ENCODE results near the gene ILDR1. TPM values are rescaled to one million over a fixed set of nuclear protein-coding genes. Genes with fewer than 3 reads are reported as not detected.

The ILDR1 gene
- total RNA-seq, 2 experiments from 2014 or later, result 1.1 to 2.5 TPM

DNA sequence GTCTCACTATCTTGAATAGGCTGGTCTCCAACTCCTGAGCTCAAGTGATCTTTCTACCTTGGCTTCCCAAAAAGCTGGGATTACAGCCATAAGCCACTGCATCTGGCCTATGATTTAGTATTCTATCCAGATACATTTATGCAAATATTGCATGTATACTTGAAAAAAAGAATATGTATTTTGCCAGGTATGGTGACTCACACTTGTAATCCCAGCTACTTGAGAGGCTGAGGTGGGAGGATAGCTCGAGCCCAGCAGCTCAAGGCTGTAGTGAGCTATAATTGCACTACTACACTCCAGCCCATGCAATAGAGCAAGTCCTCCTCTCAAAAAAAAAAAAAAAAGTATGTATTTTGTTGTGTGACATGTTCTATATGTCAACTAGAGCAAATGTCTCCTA, 73.4 kb downstream of the ILDR1 start:
- no peaks in the 10 kb centered on the region for H3K4me1 ChIP-seq (ENCODE audit: insufficient read depth, low read length, poor library complexity, severe bottlenecking)
- H3K27ac ChIP-seq (ENCODE audit: low read depth, low read length, poor library complexity, severe bottlenecking), result no peak overlapping the region
- no peaks in the 10 kb centered on the region for H3K9me2 ChIP-seq (ENCODE audit: insufficient read depth, low read length)
- no peak overlapping the region for H2AFZ ChIP-seq (ENCODE audit: low read length)
- H3K4me2 ChIP-seq (ENCODE audit: low read length), result no peak overlapping the region
- H4K20me1 ChIP-seq (ENCODE audit: insufficient read depth, low read length), result no peaks in the 10 kb centered on the region
- CTCF ChIA-PET (ENCODE audit: unreplicated experiment), result no interaction called here
- H3K4me3 ChIP-seq (ENCODE audit: low read depth, low read length, poor library complexity, severe bottlenecking), result no peak overlapping the region
- H3K79me2 ChIP-seq (ENCODE audit: insufficient read depth, low read depth, low read length), result no peaks in the 10 kb centered on the region
- TF ChIP-seq EZH2phosphoT487 (IDR thresholded peaks at IDR 0.05; ENCODE audit: borderline replicate concordance, low read depth, low read length), result no peak
- TF ChIP-seq, protein P1, sequence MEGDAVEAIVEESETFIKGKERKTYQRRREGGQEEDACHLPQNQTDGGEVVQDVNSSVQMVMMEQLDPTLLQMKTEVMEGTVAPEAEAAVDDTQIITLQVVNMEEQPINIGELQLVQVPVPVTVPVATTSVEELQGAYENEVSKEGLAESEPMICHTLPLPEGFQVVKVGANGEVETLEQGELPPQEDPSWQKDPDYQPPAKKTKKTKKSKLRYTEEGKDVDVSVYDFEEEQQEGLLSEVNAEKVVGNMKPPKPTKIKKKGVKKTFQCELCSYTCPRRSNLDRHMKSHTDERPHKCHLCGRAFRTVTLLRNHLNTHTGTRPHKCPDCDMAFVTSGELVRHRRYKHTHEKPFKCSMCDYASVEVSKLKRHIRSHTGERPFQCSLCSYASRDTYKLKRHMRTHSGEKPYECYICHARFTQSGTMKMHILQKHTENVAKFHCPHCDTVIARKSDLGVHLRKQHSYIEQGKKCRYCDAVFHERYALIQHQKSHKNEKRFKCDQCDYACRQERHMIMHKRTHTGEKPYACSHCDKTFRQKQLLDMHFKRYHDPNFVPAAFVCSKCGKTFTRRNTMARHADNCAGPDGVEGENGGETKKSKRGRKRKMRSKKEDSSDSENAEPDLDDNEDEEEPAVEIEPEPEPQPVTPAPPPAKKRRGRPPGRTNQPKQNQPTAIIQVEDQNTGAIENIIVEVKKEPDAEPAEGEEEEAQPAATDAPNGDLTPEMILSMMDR (conservative IDR thresholded peaks at IDR 0.05; ENCODE audit: low read length), result no peak
- H3K9me3 ChIP-seq (ENCODE audit: low read length), result peaks cover 12% of the 10 kb centered on the region; the same call in 1 of the 2 replicates
- no TSS peak for BruUV-seq (replicated peaks)
- POLR2A ChIA-PET, result interaction anchor here (0.7 to 0.9 kb wide), 3 partner anchors 27 to 259 kb away, joined by 3 to 5 read pairs (median 4); no protein-coding TSS in a partner anchor
- no peak for DNase-seq (ENCODE audit: low spot score)
- intact Hi-C loops (cut with micrococcal nuclease; ENCODE audit: unreplicated experiment), result no loop called here
- H3K36me3 ChIP-seq (ENCODE audit: insufficient read depth, low read length), result peaks cover 50% of the 10 kb centered on the region

DNA sequence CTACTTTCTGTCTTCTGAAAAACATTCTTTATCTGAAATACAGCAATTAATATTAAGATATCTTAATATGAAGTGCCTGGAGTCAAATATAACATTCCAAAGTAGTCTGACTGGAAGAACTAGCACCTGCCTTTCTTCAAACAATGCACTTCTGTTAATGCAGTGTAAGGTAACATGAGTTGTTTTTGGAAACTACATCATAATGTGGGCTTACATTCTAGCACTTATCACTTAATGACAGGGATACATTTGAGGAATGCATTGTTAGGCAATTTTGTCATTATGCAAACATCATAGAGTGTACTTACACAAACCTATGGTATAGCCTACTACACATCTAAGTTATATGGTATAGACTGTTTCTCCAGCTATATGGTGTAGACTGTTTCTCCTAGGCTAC, 78.6 kb downstream of the ILDR1 start:
- Histone ChIP-seq H3K9me3 (ENCODE audit: low read length) (no peaks in the 10 kb centered on the region), H2AFZ (ENCODE audit: low read length) (no peak overlapping the region), H3K4me2 (ENCODE audit: low read length) (no peak overlapping the region), H3K9me2 (ENCODE audit: insufficient read depth, low read length) (no peaks in the 10 kb centered on the region), H3K4me3 (ENCODE audit: low read depth, low read length, poor library complexity, severe bottlenecking) (no peak overlapping the region), H3K4me1 (ENCODE audit: insufficient read depth, low read length, poor library complexity, severe bottlenecking) (no peaks in the 10 kb centered on the region), H4K20me1 (ENCODE audit: insufficient read depth, low read length) (no peaks in the 10 kb centered on the region), H3K27ac (ENCODE audit: low read depth, low read length, poor library complexity, severe bottlenecking) (no peak overlapping the region), H3K79me2 (ENCODE audit: insufficient read depth, low read depth, low read length) (no peaks in the 10 kb centered on the region), H3K36me3 (ENCODE audit: insufficient read depth, low read length) (peaks cover 66% of the 10 kb centered on the region)
- TF ChIP-seq EZH2phosphoT487 (IDR thresholded peaks at IDR 0.05; ENCODE audit: borderline replicate concordance, low read depth, low read length), result no peak
- TF ChIP-seq, protein P1 (conservative IDR thresholded peaks at IDR 0.05; ENCODE audit: low read length), result no peak
- BruUV-seq (replicated peaks), result no TSS peak
- ChIA-PET CTCF (ENCODE audit: unreplicated experiment) (no interaction called here), POLR2A (no interaction called here)
- no peak for DNase-seq (ENCODE audit: low spot score)
- intact Hi-C loops (cut with micrococcal nuclease; ENCODE audit: unreplicated experiment), result no loop called here

DNA sequence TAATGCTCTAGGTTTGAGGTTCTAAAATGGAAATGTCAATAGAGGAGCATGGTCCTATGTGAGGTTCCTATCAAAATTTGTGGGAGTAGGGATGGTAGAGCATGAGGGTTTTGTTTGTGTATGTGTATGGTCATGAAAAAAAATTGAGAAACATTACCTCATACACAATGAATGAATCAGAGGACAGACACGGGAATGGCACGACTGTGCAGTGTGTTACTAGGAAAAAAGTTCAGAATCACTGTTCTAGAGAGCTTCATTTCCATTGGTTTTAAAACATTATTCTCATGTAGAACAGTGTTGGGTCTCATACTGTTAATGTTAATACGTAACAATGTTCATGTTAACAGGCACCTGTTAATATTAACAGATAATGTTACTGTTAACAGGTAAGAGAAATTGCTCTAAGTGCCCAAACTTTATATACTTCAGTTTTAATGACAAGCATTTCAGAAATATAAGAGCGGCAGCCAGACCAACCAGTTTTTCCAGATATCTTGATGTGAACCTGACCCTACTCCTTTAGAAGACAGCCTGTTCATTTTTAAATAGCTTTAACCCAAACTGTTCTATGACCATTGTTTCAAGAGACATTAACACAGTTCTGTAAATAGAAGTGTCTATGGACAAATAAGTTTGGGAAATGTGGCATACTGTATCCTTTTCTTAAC, 79.8 kb downstream of the ILDR1 start:
- Histone ChIP-seq H3K27ac (ENCODE audit: low read depth, low read length, poor library complexity, severe bottlenecking) (no peak overlapping the region), H3K36me3 (ENCODE audit: insufficient read depth, low read length) (peaks cover 66% of the 10 kb centered on the region), H3K4me1 (ENCODE audit: insufficient read depth, low read length, poor library complexity, severe bottlenecking) (no peaks in the 10 kb centered on the region), H3K9me2 (ENCODE audit: insufficient read depth, low read length) (no peaks in the 10 kb centered on the region), H4K20me1 (ENCODE audit: insufficient read depth, low read length) (no peaks in the 10 kb centered on the region), H3K79me2 (ENCODE audit: insufficient read depth, low read depth, low read length) (no peaks in the 10 kb centered on the region), H3K4me2 (ENCODE audit: low read length) (no peak overlapping the region), H3K4me3 (ENCODE audit: low read depth, low read length, poor library complexity, severe bottlenecking) (no peak overlapping the region), H2AFZ (ENCODE audit: low read length) (no peak overlapping the region), H3K9me3 (ENCODE audit: low read length) (no peaks in the 10 kb centered on the region)
- POLR2A ChIA-PET, result no interaction called here
- CTCF ChIA-PET (ENCODE audit: unreplicated experiment), result no interaction called here
- intact Hi-C loops (cut with micrococcal nuclease; ENCODE audit: unreplicated experiment), result no loop called here
- no TSS peak for BruUV-seq (replicated peaks)
- TF ChIP-seq EZH2phosphoT487 (IDR thresholded peaks at IDR 0.05; ENCODE audit: borderline replicate concordance, low read depth, low read length), result no peak
- TF ChIP-seq, protein P1 (conservative IDR thresholded peaks at IDR 0.05; ENCODE audit: low read length), result no peak
- DNase-seq (ENCODE audit: low spot score), result no peak
